GM21723 (cell line): ENCODE measurements around the gene SLC22A12.

Experiments
- ATAC-seq: cut with Tn5 transposase; IDR thresholded peaks from one replicate; pipeline ENCODE4 v1.9.1; 2021; ENCODE audit warnings: mild to moderate bottlenecking, moderate library complexity; ENCODE audit not compliant: unreplicated experiment

Gene SLC22A12

GRCh38 chr11:64602466-64603070 lies 11.5 kb downstream of the SLC22A12 start:
- no peak for ATAC-seq

- ATAC-seq: no peak
These were observed 12.5 kb downstream of the SLC22A12 start for GRCh38 chr11:64603411-64604110.

- ATAC-seq: no peak
These were observed 13.6 kb downstream of the SLC22A12 start for GRCh38 chr11:64604458-64605243.

GRCh38 chr11:64605244-64605560 lies 14.2 kb downstream of the SLC22A12 start:
- ATAC-seq: no peak

- no peak for ATAC-seq
These were observed 14.9 kb downstream of the SLC22A12 start for GRCh38 chr11:64605656-64606585.

- ATAC-seq: no peak
These were observed 15.9 kb downstream of the SLC22A12 start for GRCh38 chr11:64606796-64607380.

GRCh38 chr11:64607381-64607985 lies 16.5 kb downstream of the SLC22A12 start:
- ATAC-seq: no peak

- no peak for ATAC-seq
These were observed 17.0 kb downstream of the SLC22A12 start for GRCh38 chr11:64608046-64608445.

GRCh38 chr11:64608636-64609035 lies 17.6 kb downstream of the SLC22A12 start:
- ATAC-seq: no peak

- ATAC-seq: no peak
These were observed 18.5 kb downstream of the SLC22A12 start for GRCh38 chr11:64609436-64610047.

- ATAC-seq: no peak
These were observed 19.6 kb downstream of the SLC22A12 start for GRCh38 chr11:64610596-64610995.

GRCh38 chr11:64611176-64611575 lies 20.2 kb downstream of the SLC22A12 start:
- no peak for ATAC-seq

GRCh38 chr11:64611869-64612646 lies 21.0 kb downstream of the SLC22A12 start:
- ATAC-seq: no peak

- no peak for ATAC-seq
These were observed 22.6 kb downstream of the SLC22A12 start for GRCh38 chr11:64613648-64614047.

- ATAC-seq: no peak
These were observed 23.9 kb downstream of the SLC22A12 start for GRCh38 chr11:64614917-64615316.

- no peak for ATAC-seq
These were observed 25.8 kb downstream of the SLC22A12 start for GRCh38 chr11:64616817-64617216.

- ATAC-seq: no peak
These were observed 28.2 kb downstream of the SLC22A12 start for GRCh38 chr11:64619196-64619595.

GRCh38 chr11:64619811-64620380 lies 28.9 kb downstream of the SLC22A12 start:
- ATAC-seq: no peak
